ENCODE results near the gene BMP6.
A peak's percentile ranks its signal among the peaks of the same experiment; 100 is the strongest.

BMP6 gene

GRCh38 chr6:7725849-7726415, at the start of gene BMP6:
Gene BMP6, plus strand, starts transcription at chr6:7726099. Its CDS starts 857 bp downstream, at chr6:7726956.
- TF ChIP-seq CTCF (conservative IDR thresholded peaks at IDR 0.05): no peak
- TF ChIP-seq ZFX (IDR thresholded peaks at IDR 0.05): no peak
- no peak within 1 kb of the TSS for H3K27ac ChIP-seq

GRCh38 chr6:7677229-7677628, 48.7 kb upstream of the BMP6 start:
- no peak overlapping the region for H3K27ac ChIP-seq
- TF ChIP-seq ZFX (IDR thresholded peaks at IDR 0.05) (no peak), CTCF (conservative IDR thresholded peaks at IDR 0.05) (no peak)

DNA sequence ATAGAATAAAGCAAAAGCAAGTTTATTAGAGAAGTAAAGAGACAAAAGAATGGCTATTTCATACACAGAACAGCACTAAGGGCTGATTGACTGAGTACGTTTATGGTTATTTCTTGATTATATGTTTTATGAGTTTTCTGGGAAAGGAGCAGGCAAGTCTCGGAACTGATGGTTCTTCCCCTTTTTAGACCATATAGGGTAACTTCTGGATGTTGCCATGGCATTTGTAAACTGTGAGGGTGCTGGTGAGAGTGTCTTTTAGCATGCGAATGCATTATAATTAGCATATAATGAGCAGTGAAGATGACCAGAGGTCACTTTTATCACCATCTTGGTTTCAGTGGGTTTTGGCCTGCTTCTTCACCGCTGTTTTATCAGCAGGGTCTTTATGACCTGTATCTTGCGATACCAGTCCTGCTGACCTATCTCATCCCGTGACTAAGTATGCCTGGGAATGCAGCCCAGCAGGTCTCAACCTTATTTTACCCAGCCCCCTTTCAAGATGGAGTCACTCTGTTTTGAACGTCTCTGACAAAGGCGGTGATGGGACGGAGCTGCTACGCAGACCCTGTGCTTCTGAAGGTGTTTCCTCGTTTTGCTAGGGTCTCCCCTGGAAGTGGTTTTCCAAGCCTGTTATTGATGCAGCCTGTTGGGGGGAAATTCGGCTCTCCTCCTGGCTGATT, 45.4 kb upstream of the BMP6 start:
- no peak for TF ChIP-seq CTCF (conservative IDR thresholded peaks at IDR 0.05)
- no peak for TF ChIP-seq ZFX (IDR thresholded peaks at IDR 0.05)
- no peak overlapping the region for H3K27ac ChIP-seq

DNA sequence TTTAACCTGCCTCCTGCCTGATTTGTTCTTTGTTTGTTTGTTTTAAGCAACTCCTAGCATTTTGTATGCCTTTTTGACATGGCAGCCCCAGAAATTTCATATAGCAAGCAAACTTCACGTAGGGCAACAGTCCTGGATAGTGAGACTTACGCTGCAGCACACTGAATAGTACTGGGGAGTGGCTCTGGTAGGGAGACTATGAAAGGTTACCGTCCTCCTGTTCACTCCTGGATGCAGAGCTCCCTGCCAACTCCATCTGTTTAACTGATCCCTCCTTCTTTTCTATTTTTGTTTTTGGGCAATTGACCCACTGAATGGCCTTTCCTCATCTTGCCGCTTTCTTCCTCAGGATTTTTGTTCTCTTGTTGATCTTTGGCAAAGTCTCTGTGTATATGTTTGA, 44.5 kb upstream of the BMP6 start:
- H3K27ac ChIP-seq: no peak overlapping the region
- TF ChIP-seq ZFX (IDR thresholded peaks at IDR 0.05): no peak
- no peak for TF ChIP-seq CTCF (conservative IDR thresholded peaks at IDR 0.05)

- TF ChIP-seq ZFX (IDR thresholded peaks at IDR 0.05) (no peak), CTCF (conservative IDR thresholded peaks at IDR 0.05) (no peak)
- H3K27ac ChIP-seq: no peak overlapping the region
Measured at GRCh38 chr6:7684076-7684475, 41.8 kb upstream of the BMP6 start.

- peak overlapping the region; percentile 61 for H3K27ac ChIP-seq
- no peak for TF ChIP-seq CTCF (conservative IDR thresholded peaks at IDR 0.05)
Measured at GRCh38 chr6:7684843-7685242, 41.1 kb upstream of the BMP6 start.

DNA sequence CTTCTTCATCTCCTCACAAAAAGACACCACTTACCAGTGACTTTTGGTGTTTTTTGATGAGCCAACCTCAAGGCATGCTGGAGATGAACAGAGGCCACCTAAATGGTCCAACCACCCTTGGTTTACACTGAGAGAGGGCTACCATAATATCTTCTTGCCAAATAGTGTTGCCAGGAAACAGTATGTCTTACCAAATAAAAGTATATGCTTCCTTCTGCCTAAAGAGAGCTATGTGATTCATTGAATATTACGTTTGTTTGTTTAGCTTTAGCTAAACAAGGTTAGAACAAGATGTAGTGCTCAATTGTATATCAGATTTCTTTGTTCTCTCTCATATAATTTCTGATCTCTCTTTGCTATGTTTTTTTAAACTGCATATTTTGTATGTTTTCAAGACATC, 40.6 kb upstream of the BMP6 start:
- TF ChIP-seq ZFX (IDR thresholded peaks at IDR 0.05): no peak
- TF ChIP-seq CTCF (conservative IDR thresholded peaks at IDR 0.05): no peak
- peak overlapping the region; percentile 61 for H3K27ac ChIP-seq

All from C4-2B (cell line).